Esophagus muscularis mucosa (tissue), 4 donors: ENCODE results near the gene CDHR5. TPM values are rescaled to one million over a fixed set of nuclear protein-coding genes. Genes with fewer than 3 reads are reported as not detected.

ENCODE experiments used
- DNase-seq: peaks from one replicate; pipeline ENCODE4 v3.0.0-alpha.2; 2017; ENCODE audit errors: extremely low spot score
- H3K27ac ChIP-seq, 4 donors: fragments of 200-600 bp; sonication (generic); replicated peaks in 1 of 4; 1 replicate in 3 of 4; 2 replicates in 1 of 4; pipeline ENCODE4 v1.5.1; 2016 to 2019; ENCODE audit warnings: mild to moderate bottlenecking in 1 of 4
- H3K27me3 ChIP-seq, 4 donors: fragments of 200-600 bp; sonication (generic); one replicate each; pipeline versions ENCODE4 v1.5.1 to v1.6.0; 2016 to 2019
- H3K36me3 ChIP-seq, 4 donors: fragments of 200-600 bp; sonication (generic); one replicate each; pipeline ENCODE4 v1.5.1; 2016 to 2019
- H3K4me1 ChIP-seq, 4 donors: fragments of 200-600 bp; sonication (generic); one replicate each; pipeline ENCODE4 v1.5.1; 2016 to 2019
- H3K4me3 ChIP-seq, 4 donors: fragments of 200-600 bp; sonication (generic); 1 replicate in 2 of 4; 2 replicates in 2 of 4; pipeline ENCODE4 v1.5.1; 2016 to 2019; ENCODE audit warnings: mild to moderate bottlenecking in 4 of 4, moderate library complexity in 1 of 4
- H3K9me3 ChIP-seq, 4 donors: fragments of 200-600 bp; sonication (generic); 1 replicate in 3 of 4; 2 replicates in 1 of 4; pipeline ENCODE4 v1.5.1; 2016 to 2019
- CTCF ChIP-seq, 3 experiments: fragments of 200-600 bp in 2 of 3; fragments of 450-650 bp in 1 of 3; sonication (generic) in 2 of 3; IDR thresholded peaks; one replicate each; pipeline ENCODE4 v1.5.1; 2017 to 2019; ENCODE audit warnings: antibody characterized with exemption in 3 of 3, mild to moderate bottlenecking in 2 of 3, moderate library complexity in 1 of 3
- EP300 ChIP-seq: sonication (generic); formaldehyde crosslinking; IDR thresholded peaks from one replicate; pipeline ENCODE4 v1.6.1; 2017; ENCODE audit warnings: antibody characterized with exemption
- POLR2A ChIP-seq: fragments of 450-650 bp; IDR thresholded peaks from one replicate; pipeline ENCODE4 v1.6.1; 2017; ENCODE audit warnings: antibody characterized with exemption, moderate library complexity, mild to moderate bottlenecking, low read depth
- POLR2AphosphoS5 ChIP-seq, 2 donors: sonication (generic); formaldehyde crosslinking; IDR thresholded peaks; one replicate each; pipeline ENCODE4 v1.6.1; 2017; ENCODE audit warnings: antibody characterized with exemption in 2 of 2
- WGBS: methylation state at CpG from one replicate; pipeline ENCODE4 v1.1.5; 2018; 5-methylcytosine and 5-hydroxymethylcytosine counted together
- intact Hi-C: fragments of 100-400 bp; cut with DNase I; formaldehyde crosslinking; loops from one replicate; pipeline ENCODE4 v1.15.1; 2023
- total RNA-seq, 4 donors: library from RNA; depleted of rRNA; stranded (reverse); fragments of >200 nt; gene quantifications; one replicate each; pipeline versions ENCODE4 v1.1.0 to v1.2.1, GENCODE V29; 2016

Gene CDHR5
- total RNA-seq, 4 donors from 2014 or later, result 1.3 TPM; not detected in 3

- H3K9me3 ChIP-seq, result no peaks in the 10 kb centered on the region
- no peak for TF ChIP-seq POLR2AphosphoS5 (IDR thresholded peaks at IDR 0.05)
- TF ChIP-seq EP300, result no peak
- no peak for TF ChIP-seq CTCF (IDR thresholded peaks at IDR 0.05)
- no peak for TF ChIP-seq POLR2A
- H3K36me3 ChIP-seq, result peaks cover 57 to 75% (median 70%) of the 10 kb centered on the region in 4 donors
- intact Hi-C loops, result no loop called here
- 76% methylated on average over 17 of the region's 27 CpGs for WGBS
- H3K4me1 ChIP-seq, result peaks cover 23 to 48% (median 42%) of the 10 kb centered on the region in 4 donors
- no peak overlapping the region for H3K4me3 ChIP-seq
- no peaks in the 10 kb centered on the region for H3K27me3 ChIP-seq
- no peak for DNase-seq
- peak overlapping the region in 3 of 4 donors; percentile 87 to 96 (median 89) for H3K27ac ChIP-seq
These were observed 12.4 kb downstream of the CDHR5 start for GRCh38 chr11:612201-612960.

GRCh38 chr11:611001-611996 is 13.5 kb downstream of the CDHR5 start:
- TF ChIP-seq POLR2A (no peak), POLR2AphosphoS5 (IDR thresholded peaks at IDR 0.05) (no peak), CTCF (IDR thresholded peaks at IDR 0.05) (no peak), EP300 (no peak)
- Histone ChIP-seq H3K9me3 (no peaks in the 10 kb centered on the region), H3K4me3 (no peak overlapping the region), H3K27ac (peak overlapping the region in 1 of 4 donors; percentile 96), H3K36me3 (peaks cover 65 to 86% (median 78%) of the 10 kb centered on the region in 4 donors), H3K27me3 (no peaks in the 10 kb centered on the region), H3K4me1 (peaks cover 23 to 44% (median 38%) of the 10 kb centered on the region in 4 donors)
- DNase-seq, result no peak
- intact Hi-C loops, result no loop called here
- 94% methylated on average over 36 of the region's 49 CpGs for WGBS

GRCh38 chr11:610146-610801 is 14.5 kb downstream of the CDHR5 start:
- 93% methylated on average over 2 of the region's 18 CpGs for WGBS
- no peak for TF ChIP-seq CTCF (IDR thresholded peaks at IDR 0.05)
- no peak for TF ChIP-seq POLR2AphosphoS5 (IDR thresholded peaks at IDR 0.05)
- no peak for TF ChIP-seq POLR2A
- TF ChIP-seq EP300, result no peak
- no peak overlapping the region for H3K27ac ChIP-seq
- H3K36me3 ChIP-seq, result peaks cover 75 to 96% (median 89%) of the 10 kb centered on the region in 4 donors
- no peaks in the 10 kb centered on the region for H3K9me3 ChIP-seq
- peaks cover 26 to 46% (median 40%) of the 10 kb centered on the region in 4 donors for H3K4me1 ChIP-seq
- no peaks in the 10 kb centered on the region for H3K27me3 ChIP-seq
- no peak overlapping the region for H3K4me3 ChIP-seq
- no peak for DNase-seq
- intact Hi-C loops, result no loop called here

GRCh38 chr11:609341-609811 is 15.4 kb downstream of the CDHR5 start:
- Histone ChIP-seq H3K27me3 (no peaks in the 10 kb centered on the region), H3K4me1 (peaks cover 17 to 37% (median 31%) of the 10 kb centered on the region in 4 donors), H3K9me3 (no peaks in the 10 kb centered on the region), H3K4me3 (no peak overlapping the region), H3K36me3 (peaks cover 84 to 100% (median 97%) of the 10 kb centered on the region in 4 donors), H3K27ac (no peak overlapping the region)
- intact Hi-C loops, result no loop called here
- TF ChIP-seq EP300, result no peak
- TF ChIP-seq POLR2A, result no peak
- no peak for TF ChIP-seq POLR2AphosphoS5 (IDR thresholded peaks at IDR 0.05)
- TF ChIP-seq CTCF (IDR thresholded peaks at IDR 0.05), result no peak
- no peak for DNase-seq
- WGBS, result 95% methylated on average over 4 of the region's 28 CpGs
